GM21390 (cell line): Measurements from ENCODE around the gene DAPK1.

ENCODE experiments used
- ATAC-seq: cut with Tn5 transposase; IDR thresholded peaks from one replicate; pipeline ENCODE4 v1.9.1; 2021; ENCODE audit not compliant: unreplicated experiment

Gene DAPK1

DNA sequence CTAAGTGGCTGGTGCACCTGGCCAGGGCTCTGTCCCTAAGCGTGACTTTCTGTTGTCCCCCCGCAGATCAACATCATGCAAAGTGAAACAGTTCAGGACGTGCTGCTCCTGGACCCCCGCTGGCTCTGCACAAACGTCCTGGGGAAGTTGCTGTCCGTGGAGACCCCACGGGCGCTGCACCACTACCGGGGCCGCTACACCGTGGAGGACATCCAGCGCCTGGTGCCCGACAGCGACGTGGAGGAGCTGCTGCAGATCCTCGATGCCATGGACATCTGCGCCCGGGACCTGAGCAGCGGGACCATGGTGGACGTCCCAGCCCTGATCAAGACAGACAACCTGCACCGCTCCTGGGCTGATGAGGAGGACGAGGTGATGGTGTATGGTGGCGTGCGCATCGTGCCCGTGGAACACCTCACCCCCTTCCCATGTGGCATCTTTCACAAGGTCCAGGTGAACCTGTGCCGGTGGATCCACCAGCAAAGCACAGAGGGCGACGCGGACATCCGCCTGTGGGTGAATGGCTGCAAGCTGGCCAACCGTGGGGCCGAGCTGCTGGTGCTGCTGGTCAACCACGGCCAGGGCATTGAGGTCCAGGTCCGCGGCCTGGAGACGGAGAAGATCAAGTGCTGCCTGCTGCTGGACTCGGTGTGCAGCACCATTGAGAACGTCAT is 208.5 kb downstream of the DAPK1 start:
- no peak for ATAC-seq

DNA sequence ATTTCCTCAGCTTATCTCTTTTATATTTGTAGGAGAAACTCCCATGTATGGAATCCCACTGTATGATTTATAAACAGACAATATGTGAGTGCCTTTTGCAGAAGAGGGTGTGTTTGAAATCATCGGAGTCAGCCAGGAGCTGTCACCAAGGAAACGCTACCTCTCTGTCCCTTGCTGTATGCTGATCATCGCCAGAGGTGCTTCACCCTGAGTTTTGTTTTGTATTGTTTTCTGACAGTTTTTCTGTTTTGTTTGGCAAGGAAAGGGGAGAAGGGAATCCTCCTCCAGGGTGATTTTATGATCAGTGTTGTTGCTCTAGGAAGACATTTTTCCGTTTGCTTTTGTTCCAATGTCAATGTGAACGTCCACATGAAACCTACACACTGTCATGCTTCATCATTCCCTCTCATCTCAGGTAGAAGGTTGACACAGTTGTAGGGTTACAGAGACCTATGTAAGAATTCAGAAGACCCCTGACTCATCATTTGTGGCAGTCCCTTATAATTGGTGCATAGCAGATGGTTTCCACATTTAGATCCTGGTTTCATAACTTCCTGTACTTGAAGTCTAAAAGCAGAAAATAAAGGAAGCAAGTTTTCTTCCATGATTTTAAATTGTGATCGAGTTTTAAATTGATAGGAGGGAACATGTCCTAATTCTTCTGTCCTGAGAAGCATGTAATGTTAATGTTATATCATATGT is 210.3 kb downstream of the DAPK1 start:
- ATAC-seq = no peak

- ATAC-seq = no peak
Observed at GRCh38 chr9:87708546-87708945, 210.9 kb downstream of the DAPK1 start.

DNA sequence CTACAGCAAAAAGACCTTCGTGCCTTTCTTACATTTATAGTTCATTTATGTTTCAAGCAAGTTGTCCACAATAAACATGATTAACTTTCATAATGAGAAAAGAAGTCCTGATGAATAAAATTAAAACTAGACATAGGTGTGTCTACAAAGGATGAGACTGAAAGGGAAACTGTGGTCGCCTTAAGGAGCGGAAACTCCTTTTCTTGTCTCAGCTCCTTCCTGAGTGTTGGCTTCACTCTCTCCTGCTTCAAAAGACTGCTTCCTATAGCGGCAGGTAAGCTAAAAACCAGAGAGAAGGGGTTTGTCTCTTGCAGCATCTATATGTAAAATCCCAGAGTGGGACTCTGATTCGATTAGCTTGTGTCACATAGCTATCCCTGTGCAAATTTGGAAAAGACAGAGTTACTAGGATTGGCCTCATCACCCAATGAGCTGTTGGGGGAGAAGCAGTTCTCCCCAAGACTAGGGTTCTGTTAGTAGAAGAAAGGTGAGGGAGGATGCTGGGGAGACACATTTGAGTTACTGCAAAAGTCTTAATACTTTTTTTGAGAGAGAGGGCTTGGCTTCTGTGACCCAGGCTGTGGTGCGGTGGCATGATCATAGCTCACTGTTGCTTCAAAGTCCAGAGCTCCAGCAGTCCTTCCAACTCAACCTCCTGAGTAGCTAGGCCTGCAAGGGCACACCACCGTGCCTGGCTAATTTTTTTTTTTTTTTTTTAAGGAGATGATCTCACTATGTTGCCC is 211.5 kb downstream of the DAPK1 start:
- ATAC-seq = no peak

DNA sequence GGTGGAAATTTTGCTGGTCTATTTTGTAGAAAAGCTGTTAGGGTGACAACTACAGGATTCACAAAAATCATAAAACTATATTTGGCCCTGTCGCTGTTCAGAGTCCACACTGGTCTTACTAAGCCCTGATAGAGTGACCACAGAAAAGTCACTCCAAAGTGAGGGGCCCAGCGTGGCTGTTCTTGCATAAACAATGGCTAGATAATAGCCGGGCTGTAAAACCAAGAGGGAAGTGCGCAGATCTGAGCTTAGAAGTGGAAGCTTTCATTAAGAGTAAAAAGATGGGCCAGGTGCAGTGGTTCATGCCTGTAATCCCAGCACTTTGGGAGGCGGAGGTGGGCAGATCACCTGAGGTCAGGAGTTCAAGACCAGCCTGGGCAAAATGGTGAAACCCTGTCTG is 212.8 kb downstream of the DAPK1 start:
- ATAC-seq = no peak

GRCh38 chr9:87711857-87712800 is 214.5 kb downstream of the DAPK1 start:
- no peak for ATAC-seq

GRCh38 chr9:87712801-87713277 is 215.2 kb downstream of the DAPK1 start:
- no peak for ATAC-seq

GRCh38 chr9:87713278-87713987 is 215.8 kb downstream of the DAPK1 start:
- ATAC-seq = no peak

DNA sequence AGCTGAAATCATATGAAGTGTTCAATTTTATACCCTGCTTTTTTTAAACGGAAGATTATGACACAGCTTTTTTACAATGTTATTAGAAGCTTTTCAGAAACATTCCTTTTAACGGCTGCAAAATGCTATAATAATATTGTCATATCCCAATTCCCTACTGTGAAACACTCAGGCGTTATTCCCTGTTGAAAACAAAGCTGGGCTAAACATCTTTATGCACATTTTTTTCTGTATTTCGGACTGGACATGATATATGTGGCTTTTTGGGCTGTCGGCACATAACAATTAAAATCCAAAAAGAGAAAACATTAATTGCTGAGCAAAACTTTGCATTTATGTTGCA is 216.3 kb downstream of the DAPK1 start:
- ATAC-seq = no peak

GRCh38 chr9:87714819-87715218 is 217.2 kb downstream of the DAPK1 start:
- ATAC-seq = no peak

DNA sequence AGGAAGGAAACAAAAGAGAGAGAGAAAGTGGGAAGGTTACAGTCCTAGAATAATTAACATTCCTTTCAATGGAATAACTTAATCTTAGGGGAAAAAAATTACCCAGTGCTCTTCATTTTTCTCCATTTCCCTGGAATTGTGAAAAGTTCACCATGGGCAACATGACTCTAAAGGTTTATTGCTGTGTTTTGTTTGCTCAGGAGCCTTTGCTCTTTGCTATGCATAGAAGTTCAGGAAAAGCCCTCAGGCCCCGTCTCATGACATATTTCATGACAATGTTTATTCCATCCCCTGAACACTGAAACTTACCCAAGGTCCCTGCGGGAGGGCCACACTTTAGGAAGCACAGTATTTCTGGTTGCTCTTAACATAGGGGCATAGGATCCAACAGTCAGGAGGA is 218.5 kb downstream of the DAPK1 start:
- no peak for ATAC-seq

DNA sequence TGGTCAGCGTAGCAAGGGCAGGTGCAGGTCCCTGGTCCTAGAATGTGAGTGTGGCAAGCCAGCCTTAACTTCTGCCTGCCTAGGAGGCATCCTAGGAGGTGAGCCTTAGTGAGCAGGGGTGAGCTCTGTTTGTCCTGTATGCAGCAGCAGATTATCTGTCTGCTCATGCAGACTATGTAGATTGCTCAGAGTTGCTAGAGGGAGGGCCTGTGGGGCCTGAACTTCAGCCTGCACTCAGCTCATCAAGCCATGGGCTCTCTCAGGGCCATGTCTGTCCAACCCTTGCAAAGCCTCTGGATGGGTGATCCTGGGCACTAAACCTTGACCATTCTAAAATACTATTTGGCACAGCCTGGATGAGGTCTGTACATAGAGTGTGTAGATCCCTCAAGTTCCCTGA is 219.8 kb downstream of the DAPK1 start:
- ATAC-seq = no peak

GRCh38 chr9:87718231-87718630 is 220.6 kb downstream of the DAPK1 start:
- no peak for ATAC-seq

DNA sequence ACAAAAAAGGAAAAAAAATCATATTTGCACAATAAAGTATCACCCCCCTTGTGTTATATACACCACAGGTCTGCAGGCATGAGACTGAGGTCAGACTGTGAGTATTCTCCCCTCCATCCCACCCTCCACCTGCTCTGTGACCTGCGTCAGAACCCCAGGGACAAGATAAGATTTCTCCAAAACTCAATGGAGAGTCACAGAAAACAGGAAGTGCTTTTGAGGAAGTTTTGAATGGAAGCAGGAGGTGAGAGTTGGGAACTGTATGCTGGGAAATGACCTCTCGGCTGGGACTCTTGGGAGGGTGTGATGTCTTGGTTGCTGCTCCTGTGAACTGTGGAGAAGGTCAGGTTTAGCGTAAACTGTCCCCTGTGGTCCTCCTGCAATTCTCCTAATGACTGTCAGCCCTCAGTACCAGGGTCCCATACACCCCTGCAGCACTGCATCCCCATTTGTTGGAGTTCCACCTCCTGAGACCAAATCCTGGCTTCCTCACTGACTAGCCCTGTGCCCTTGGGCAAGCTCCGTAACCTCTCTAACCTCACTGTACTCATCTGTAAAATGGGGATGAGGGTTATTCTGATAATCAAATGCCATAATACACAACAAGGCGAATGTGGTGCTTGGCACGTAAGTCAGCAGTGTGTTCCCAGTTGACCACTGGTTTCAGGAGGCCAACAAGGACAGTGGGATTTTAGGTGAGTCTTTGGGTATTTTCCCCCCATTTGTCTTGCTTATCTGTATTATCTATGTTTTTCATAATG is 221.4 kb downstream of the DAPK1 start:
- no peak for ATAC-seq

DNA sequence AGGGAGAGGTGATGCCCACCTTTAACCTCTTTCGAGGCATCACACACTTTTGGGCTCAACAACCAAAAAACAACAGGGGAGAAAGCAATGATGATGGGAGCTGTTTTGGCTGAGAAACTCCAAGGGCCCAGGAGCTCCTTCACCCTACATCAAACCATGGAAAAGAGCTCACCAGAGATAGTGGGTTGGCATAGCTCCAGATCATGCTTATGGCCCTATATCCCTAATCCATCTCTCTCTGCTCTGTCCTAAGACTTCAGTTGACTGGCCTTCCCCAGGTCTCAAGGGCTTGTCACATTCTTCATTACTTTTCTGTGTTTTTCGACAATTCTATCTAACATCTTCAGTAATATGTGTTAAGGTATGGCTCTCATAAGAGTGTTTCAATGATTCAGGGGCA is 222.5 kb downstream of the DAPK1 start:
- no peak for ATAC-seq

DNA sequence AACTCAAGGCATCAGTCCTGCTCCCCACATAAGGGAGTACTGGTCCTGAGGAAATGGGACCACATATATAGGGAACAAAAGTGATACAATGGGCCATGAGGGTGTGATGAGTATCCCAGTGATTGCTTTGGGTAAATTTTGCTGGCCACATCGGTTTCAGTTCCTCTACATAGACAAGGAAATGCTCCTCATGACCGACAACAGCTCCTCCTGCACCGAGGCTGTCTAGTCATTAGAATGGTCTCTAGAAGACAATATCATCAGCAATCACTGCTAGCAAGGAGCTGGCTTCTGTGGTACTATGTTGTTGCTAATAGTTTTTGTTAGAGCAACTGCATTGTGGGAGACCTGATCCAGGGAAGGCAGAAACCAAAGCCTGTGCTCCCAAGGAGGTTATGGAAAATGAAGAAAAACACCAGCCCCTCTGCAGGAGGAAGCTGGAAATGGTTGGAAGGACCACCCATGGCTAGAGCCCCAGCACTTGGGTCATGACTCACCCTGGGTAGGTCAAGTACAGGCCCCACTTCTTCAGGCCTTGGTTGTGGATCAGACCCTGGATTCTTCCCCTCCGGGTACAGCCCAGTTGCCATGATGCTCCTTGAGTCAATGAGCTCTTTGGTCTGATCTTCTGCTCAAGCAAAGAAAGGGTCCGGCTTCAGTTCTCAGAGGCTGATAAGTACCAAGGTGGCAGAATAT is 224.9 kb downstream of the DAPK1 start:
- ATAC-seq = no peak

GRCh38 chr9:87725356-87725899 is 227.8 kb downstream of the DAPK1 start:
- no peak for ATAC-seq

- ATAC-seq = no peak
Observed at GRCh38 chr9:87725900-87726709, 228.4 kb downstream of the DAPK1 start, which contains the start of gene CTSL. CTSL (plus strand) TSS chr9:87726119; CDS start chr9:87727604, 1,485 bp downstream.
